GM18519 (cell line): ENCODE measurements around the gene GLYR1.
A peak's percentile ranks its signal among the peaks of the same experiment; 100 is the strongest.

Experiments used
- ATAC-seq: cut with Tn5 transposase; IDR thresholded peaks from one replicate; pipeline ENCODE4 v1.9.1; 2021; ENCODE audit warnings: mild to moderate bottlenecking, moderate library complexity; ENCODE audit not compliant: unreplicated experiment, low FRiP score

Gene GLYR1

GRCh38 chr16:4813251-4814003 lies 33.7 kb downstream of the GLYR1 start:
- no peak for ATAC-seq

- no peak for ATAC-seq
Measured at GRCh38 chr16:4811773-4812172, 35.3 kb downstream of the GLYR1 start.

GRCh38 chr16:4811242-4811641 lies 35.8 kb downstream of the GLYR1 start:
- ATAC-seq, result no peak

GRCh38 chr16:4806280-4806679 lies 40.8 kb downstream of the GLYR1 start:
- ATAC-seq, result no peak

GRCh38 chr16:4805231-4805630 lies 41.9 kb downstream of the GLYR1 start:
- no peak for ATAC-seq

GRCh38 chr16:4803898-4804762 lies 43.0 kb downstream of the GLYR1 start:
- no peak for ATAC-seq

GRCh38 chr16:4803401-4803844 lies 43.7 kb downstream of the GLYR1 start:
- no peak for ATAC-seq

- peak; percentile 93 for ATAC-seq
Measured at GRCh38 chr16:4802659-4803287, 44.3 kb downstream of the GLYR1 start.

GRCh38 chr16:4801962-4802658 lies 45.0 kb downstream of the GLYR1 start, which contains the start of gene ROGDI:
Gene ROGDI (minus strand): TSS chr16:4802633. CDS start chr16:4802571, 62 bp downstream.
- peak; percentile 42 for ATAC-seq

- no peak for ATAC-seq
Measured at GRCh38 chr16:4801051-4801961, 45.8 kb downstream of the GLYR1 start.

GRCh38 chr16:4800290-4801041 lies 46.6 kb downstream of the GLYR1 start:
- ATAC-seq, result no peak

- ATAC-seq, result no peak
Measured at GRCh38 chr16:4799171-4799855, 47.8 kb downstream of the GLYR1 start.

- no peak for ATAC-seq
Measured at GRCh38 chr16:4798456-4798855, 48.6 kb downstream of the GLYR1 start.

- ATAC-seq, result no peak
Measured at GRCh38 chr16:4797805-4798252, 49.3 kb downstream of the GLYR1 start.

GRCh38 chr16:4796982-4797804 lies 49.9 kb downstream of the GLYR1 start:
- ATAC-seq, result no peak

- ATAC-seq, result no peak
Measured at GRCh38 chr16:4795828-4796572, 51.1 kb downstream of the GLYR1 start.
